GM12801 (cell line): ENCODE data around the gene RFC2.

Experiments used
- TF ChIP-seq, protein P1 (sequence below): IDR thresholded peaks from one replicate; pipeline ENCODE4 v1.5.1; 2011; ENCODE audit warnings: control low read depth; ENCODE audit not compliant: insufficient read length; ENCODE audit errors: extremely low read depth

The RFC2 gene

GRCh38 chr7:74277636-74278035, 23.4 kb upstream of the RFC2 start:
- TF ChIP-seq, protein P1, sequence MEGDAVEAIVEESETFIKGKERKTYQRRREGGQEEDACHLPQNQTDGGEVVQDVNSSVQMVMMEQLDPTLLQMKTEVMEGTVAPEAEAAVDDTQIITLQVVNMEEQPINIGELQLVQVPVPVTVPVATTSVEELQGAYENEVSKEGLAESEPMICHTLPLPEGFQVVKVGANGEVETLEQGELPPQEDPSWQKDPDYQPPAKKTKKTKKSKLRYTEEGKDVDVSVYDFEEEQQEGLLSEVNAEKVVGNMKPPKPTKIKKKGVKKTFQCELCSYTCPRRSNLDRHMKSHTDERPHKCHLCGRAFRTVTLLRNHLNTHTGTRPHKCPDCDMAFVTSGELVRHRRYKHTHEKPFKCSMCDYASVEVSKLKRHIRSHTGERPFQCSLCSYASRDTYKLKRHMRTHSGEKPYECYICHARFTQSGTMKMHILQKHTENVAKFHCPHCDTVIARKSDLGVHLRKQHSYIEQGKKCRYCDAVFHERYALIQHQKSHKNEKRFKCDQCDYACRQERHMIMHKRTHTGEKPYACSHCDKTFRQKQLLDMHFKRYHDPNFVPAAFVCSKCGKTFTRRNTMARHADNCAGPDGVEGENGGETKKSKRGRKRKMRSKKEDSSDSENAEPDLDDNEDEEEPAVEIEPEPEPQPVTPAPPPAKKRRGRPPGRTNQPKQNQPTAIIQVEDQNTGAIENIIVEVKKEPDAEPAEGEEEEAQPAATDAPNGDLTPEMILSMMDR = no peak

- TF ChIP-seq, protein P1 = no peak
Observed at GRCh38 chr7:74275401-74275881, 21.2 kb upstream of the RFC2 start.

DNA sequence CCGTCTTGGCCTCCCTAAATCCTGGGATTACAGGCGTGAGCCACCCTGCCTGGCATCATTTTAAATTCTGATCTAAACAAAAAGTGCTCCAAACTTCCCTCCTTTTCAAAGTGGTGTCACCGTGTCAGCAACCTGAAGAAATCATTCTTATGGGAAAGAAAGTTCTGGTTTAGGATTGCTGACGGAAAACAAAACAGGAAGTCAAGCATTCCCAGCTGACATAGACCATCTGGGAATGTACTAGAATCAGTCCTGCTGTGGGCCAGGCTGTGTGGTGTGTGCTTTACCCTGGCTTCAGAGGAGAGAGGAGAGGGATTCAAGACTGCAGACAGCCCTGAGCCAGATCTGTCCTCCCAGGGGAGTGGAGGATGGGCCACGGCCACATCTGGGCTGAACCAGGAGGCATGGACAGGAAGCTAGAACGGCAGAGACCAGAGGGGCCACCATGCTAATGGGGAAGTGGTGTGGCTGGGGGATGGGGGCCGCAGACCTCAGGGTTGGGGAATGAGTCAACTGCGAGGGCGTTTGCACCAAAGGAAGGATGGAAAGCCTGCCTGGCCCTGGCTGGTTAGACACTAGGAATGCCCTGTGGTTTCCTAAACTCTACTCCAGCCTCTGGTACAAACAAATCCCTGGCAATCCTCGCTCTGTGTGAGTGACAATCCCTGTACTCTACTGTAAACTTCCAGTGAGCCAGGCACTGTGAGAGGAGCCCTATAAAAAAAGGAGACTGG, 18.3 kb upstream of the RFC2 start:
- TF ChIP-seq, protein P1 = no peak

DNA sequence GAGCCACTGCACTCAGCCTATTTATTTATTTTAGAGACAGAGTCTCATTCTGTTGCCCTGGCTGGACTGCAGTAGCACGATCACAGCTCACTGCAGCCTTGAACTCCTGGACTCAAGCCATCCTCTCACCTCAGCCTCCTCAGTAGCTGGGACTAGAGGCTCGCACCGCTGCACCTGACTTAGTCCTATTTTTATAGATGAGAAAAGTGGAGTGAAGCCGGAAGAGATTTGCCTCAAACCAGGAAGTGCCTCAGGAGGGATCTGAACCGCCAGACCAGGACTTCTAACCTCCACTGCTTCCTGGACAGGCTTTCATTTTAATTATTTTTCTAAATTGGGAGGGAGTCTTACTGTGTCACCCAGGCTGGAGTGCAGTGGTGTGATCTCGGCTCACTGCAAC, 17.5 kb upstream of the RFC2 start:
- TF ChIP-seq, protein P1 = no peak

DNA sequence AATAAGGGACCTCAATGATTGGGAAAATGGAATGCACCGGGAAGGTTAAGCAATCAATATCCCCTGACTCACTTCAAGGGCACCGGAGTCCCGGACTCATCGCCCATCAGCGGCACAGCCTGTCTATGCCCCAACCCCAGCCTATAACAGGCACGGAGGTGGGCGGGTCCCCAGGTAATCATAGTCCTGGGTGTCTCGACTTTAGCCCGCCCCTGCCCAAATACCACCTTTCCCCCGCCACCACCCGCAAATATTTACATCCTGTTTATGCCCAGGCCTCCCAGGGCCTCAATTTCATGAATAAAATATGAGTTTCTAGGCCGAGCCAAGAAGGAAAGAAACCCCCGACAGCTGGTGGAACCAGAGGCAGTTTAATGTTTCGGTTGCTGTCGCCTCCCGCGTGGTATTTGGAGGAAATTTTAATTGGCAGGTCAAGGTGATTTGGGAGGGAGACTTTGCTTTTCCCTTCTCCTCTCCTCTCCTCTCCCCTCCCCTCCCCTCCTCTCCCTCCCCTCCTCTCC, 15.6 kb upstream of the RFC2 start:
- TF ChIP-seq, protein P1 = no peak

- TF ChIP-seq, protein P1 = no peak
Observed at GRCh38 chr7:74267756-74268565, 13.8 kb upstream of the RFC2 start.

GRCh38 chr7:74266191-74266963, 12.2 kb upstream of the RFC2 start:
- TF ChIP-seq, protein P1 = no peak
